Colonic mucosa (tissue), 4 donors: ENCODE results near the gene EFCAB12. TPM values are rescaled to one million over a fixed set of nuclear protein-coding genes. Genes with fewer than 3 reads are reported as not detected.

Source experiments
- DNase-seq: peaks from one replicate; pipeline ENCODE4 v3.0.0-alpha.2; 2020
- H3K27ac ChIP-seq: fragments of 200-600 bp; one replicate; pipeline ENCODE4 v1.8.0; 2021
- H3K27me3 ChIP-seq: fragments of 200-600 bp; one replicate; pipeline ENCODE4 v1.8.0; 2021
- H3K36me3 ChIP-seq: fragments of 200-600 bp; one replicate; pipeline ENCODE4 v1.8.0; 2021
- H3K4me1 ChIP-seq: fragments of 200-600 bp; one replicate; pipeline ENCODE4 v1.8.0; 2021; ENCODE audit warnings: mild to moderate bottlenecking
- H3K4me3 ChIP-seq: fragments of 200-600 bp; one replicate; pipeline ENCODE4 v1.8.0; 2021
- H3K9ac ChIP-seq, 2 donors: one replicate each; pipeline ENCODE4 v1.7.0; 2013; ENCODE audit warnings: control low read depth in 2 of 2, low read depth in 2 of 2, low read length in 2 of 2
- H3K9me3 ChIP-seq: fragments of 200-600 bp; one replicate; pipeline ENCODE4 v1.8.0; 2021
- intact Hi-C: fragments of 100-400 bp; cut with DNase I; formaldehyde crosslinking; loops from one replicate; pipeline ENCODE4 v1.14.1; 2022
- total RNA-seq, 2 donors: library from RNA; stranded (reverse); fragmentation: NEBNext Ultra II Directional in 1 of 2; extraction: Animal tissue kit (Norgen Biotek cat#: 25700) in 1 of 2; gene quantifications; one replicate each; pipeline ENCODE4 v1.2.1, GENCODE V29; 2021
- TF ChIP-seq, protein P1 (sequence below): fragments of 200-600 bp; IDR thresholded peaks from one replicate; pipeline ENCODE4 v1.8.0; 2022; ENCODE audit warnings: antibody characterized with exemption, mild to moderate bottlenecking
- donor health status: healthy.
- donor health status: DM: no; HTN: no; CAD: no.
- donor health status: DM: no; HTN: no; CAD: no.

EFCAB12 gene
- total RNA-seq, 2 donors from 2014 or later, result 0.16 to 0.47 TPM

DNA sequence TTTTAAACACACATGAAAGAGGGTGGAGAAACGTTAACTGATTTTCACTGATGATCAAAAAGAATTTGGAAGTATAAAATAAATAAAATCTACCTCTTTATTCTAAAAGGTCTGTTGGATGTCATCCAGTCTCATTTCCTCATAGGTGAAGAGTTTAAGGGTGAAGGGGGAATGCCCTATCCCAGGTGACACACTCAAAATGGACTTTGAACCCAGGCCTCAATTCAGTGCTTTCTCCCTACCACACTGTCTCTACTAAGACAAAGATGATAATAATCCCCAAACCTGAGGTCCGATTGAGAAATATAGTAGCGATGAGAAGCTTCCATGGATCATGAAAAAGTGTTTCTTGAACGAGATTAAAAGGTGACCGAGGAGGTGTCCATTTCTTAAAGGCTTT, 5.1 kb upstream of the EFCAB12 start:
- H3K27me3 ChIP-seq, result no peaks in the 10 kb centered on the region
- no peak overlapping the region for H3K27ac ChIP-seq
- TF ChIP-seq, protein P1, sequence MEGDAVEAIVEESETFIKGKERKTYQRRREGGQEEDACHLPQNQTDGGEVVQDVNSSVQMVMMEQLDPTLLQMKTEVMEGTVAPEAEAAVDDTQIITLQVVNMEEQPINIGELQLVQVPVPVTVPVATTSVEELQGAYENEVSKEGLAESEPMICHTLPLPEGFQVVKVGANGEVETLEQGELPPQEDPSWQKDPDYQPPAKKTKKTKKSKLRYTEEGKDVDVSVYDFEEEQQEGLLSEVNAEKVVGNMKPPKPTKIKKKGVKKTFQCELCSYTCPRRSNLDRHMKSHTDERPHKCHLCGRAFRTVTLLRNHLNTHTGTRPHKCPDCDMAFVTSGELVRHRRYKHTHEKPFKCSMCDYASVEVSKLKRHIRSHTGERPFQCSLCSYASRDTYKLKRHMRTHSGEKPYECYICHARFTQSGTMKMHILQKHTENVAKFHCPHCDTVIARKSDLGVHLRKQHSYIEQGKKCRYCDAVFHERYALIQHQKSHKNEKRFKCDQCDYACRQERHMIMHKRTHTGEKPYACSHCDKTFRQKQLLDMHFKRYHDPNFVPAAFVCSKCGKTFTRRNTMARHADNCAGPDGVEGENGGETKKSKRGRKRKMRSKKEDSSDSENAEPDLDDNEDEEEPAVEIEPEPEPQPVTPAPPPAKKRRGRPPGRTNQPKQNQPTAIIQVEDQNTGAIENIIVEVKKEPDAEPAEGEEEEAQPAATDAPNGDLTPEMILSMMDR, result no peak
- intact Hi-C loops, result no loop called here
- H3K36me3 ChIP-seq, result no peaks in the 10 kb centered on the region
- no peaks in the 10 kb centered on the region for H3K9me3 ChIP-seq
- H3K9ac ChIP-seq, result no peak overlapping the region
- no peaks in the 10 kb centered on the region for H3K4me1 ChIP-seq
- DNase-seq, result no peak
- no peak overlapping the region for H3K4me3 ChIP-seq

DNA sequence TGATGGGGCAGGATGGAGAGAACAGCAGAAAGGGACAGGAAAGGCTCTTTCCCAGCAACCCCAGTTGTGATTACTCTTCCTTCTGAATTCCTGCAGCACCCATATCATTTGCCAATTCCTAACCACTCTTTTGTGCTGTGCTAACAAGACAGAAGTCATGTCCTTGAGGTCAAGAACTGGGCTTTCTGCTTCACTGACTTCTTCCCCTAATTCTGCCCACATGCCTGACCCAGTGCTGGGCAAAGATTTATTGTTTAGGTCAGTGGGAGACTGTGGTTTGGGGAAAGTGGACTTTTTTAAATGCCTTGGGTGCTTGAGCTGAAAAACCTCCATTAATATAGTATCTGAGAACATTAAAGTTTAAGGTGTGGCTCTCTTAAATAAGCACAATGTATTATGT, 4.2 kb upstream of the EFCAB12 start:
- Histone ChIP-seq H3K36me3 (no peaks in the 10 kb centered on the region), H3K4me1 (no peaks in the 10 kb centered on the region)

DNA sequence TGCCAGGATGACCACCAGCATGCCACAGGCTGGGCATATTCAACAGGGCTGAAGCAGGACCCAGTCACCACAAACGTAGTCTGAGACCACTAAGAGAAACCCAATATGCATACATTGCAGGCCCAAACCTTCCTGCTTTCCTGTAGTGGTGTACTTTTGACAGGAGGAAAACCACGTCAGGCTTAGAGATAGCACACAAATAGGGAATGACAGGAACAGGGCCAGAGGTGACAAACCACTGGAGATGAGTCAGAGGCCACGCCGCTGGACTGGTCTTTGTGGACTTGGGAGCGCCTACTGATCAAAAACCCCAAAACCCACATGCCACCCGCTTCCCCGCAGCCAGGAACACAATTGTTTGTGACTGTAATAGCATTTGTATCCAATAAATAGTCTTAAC, 3.6 kb upstream of the EFCAB12 start:
- Histone ChIP-seq H3K9ac (no peak overlapping the region), H3K4me3 (no peak overlapping the region), H3K4me1 (no peaks in the 10 kb centered on the region), H3K27me3 (no peaks in the 10 kb centered on the region), H3K27ac (no peak overlapping the region), H3K36me3 (no peaks in the 10 kb centered on the region), H3K9me3 (no peaks in the 10 kb centered on the region)
- intact Hi-C loops, result no loop called here
- no peak for DNase-seq
- TF ChIP-seq, protein P1, result no peak

More for the DNA sequence above, 4.2 kb upstream of the EFCAB12 start:
- no peak for DNase-seq
- TF ChIP-seq, protein P1, result no peak
- H3K27ac ChIP-seq, result no peak overlapping the region
- no peaks in the 10 kb centered on the region for H3K27me3 ChIP-seq
- H3K9ac ChIP-seq, result no peak overlapping the region
- no peaks in the 10 kb centered on the region for H3K9me3 ChIP-seq
- intact Hi-C loops, result no loop called here
- H3K4me3 ChIP-seq, result no peak overlapping the region

DNA sequence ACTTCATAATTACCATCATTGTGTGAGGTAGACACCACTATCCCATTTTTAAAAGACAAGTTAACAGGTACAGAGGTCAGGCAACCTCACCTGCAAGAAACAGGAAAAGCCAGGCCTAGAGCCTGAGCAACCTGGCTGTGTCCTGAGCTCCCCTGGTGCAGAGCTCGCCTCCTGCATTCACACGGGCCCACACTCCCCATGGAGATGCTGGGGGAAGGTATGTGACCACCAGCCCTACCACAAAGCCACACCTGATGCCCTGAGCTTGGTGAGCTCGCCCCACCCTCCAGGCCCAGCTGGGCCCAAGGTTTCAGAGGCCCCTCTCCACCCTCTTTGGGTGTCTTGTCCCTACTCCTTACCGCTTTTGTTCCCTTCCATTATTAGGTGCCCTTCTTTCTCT, 1.2 kb upstream of the EFCAB12 start:
- Histone ChIP-seq H3K9me3 (no peaks in the 10 kb centered on the region), H3K9ac (no peak overlapping the region), H3K27me3 (no peaks in the 10 kb centered on the region), H3K4me1 (no peaks in the 10 kb centered on the region), H3K4me3 (no peak overlapping the region), H3K36me3 (no peaks in the 10 kb centered on the region), H3K27ac (no peak overlapping the region)
- intact Hi-C loops, result no loop called here
- no peak for DNase-seq
- TF ChIP-seq, protein P1, result no peak

DNA sequence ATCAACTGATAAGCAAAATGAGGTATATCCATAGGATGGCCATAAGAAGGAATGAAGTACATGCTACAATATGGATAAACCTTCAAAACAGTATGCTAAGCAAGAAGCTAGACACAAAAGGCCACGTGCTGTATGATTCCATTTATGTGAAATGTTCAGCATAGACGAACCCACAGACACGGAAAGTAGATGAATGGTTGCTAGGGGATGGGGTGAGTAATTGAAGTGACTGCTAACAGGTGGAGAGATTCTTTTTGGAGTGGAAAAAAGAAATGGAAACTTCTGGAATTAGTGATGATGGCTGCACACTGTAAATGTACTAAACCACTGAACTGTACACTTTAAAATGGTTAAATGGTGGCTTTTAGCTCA, 630 bp upstream of the EFCAB12 start:
- intact Hi-C loops, result no loop called here
- no peaks in the 10 kb centered on the region for H3K27me3 ChIP-seq
- H3K9ac ChIP-seq, result no peak overlapping the region
- H3K27ac ChIP-seq, result peak overlapping the region; percentile 18
- H3K4me1 ChIP-seq, result no peaks in the 10 kb centered on the region
- DNase-seq, result no peak
- peak overlapping the region; percentile 35 for H3K4me3 ChIP-seq
- H3K9me3 ChIP-seq, result no peaks in the 10 kb centered on the region
- H3K36me3 ChIP-seq, result no peaks in the 10 kb centered on the region
- TF ChIP-seq, protein P1, result no peak

DNA sequence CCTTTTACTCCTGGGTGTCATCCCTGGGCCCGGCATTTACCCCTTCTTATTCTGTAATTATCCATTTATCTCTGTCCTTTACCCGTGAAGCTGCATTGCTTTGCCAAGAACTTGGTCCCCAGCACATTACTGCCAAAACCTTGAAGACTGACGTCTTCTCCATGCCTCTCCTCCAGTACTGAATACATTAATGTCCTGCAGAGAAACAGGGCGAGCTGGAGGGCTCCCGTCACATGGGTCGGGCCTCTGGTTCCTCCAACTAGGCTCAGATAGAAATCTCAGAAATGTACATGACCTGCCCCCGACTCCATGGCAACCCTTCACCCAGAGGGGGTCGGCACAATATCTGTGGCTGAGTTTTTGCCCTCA, 445 bp downstream of the EFCAB12 start:
- DNase-seq, result no peak
- intact Hi-C loops, result no loop called here
- Histone ChIP-seq H3K9me3 (no peaks in the 10 kb centered on the region), H3K4me1 (no peaks in the 10 kb centered on the region), H3K36me3 (no peaks in the 10 kb centered on the region), H3K9ac (peak overlapping the region in 1 of 2 donors; percentile 70), H3K27ac (no peak overlapping the region), H3K27me3 (no peaks in the 10 kb centered on the region), H3K4me3 (peak overlapping the region; percentile 35)
- TF ChIP-seq, protein P1, result no peak
